K562 (cell line): ENCODE results near the gene ZBTB42. TPM values are rescaled to one million over a fixed set of nuclear protein-coding genes. Genes with fewer than 3 reads are reported as not detected.
"Not testable (repeated sequence)": the region's sequence is repeated elsewhere in the genome, so short reads cannot be mapped to it uniquely, and the experiment has no call there.

Experiments
- ATAC-seq: fragments of 200-7000 bp; cut with Tn5 transposase; 3 replicates; pipeline ENCODE4 v1.9.1; 2020; ENCODE audit warnings: moderate library complexity
- BruUV-seq: library from RNA; stranded (reverse); fragments of 400-500 nt; replicated peaks from 2 replicates; lab custom pipeline; 2021; lab: Mats Ljungman, UMichigan
- CTCF ChIA-PET: fragments of 300-600 bp; formaldehyde crosslinking; extraction: SDS; loops from one replicate; lab custom pipeline; 2021; ENCODE audit warnings: low intra/inter-chr PET ratio; lab: Yijun Ruan, JAX
- POLR2A ChIA-PET: fragments of 300-600, 350-650 bp; sonication (Branson Sonifier 250); formaldehyde crosslinking; extraction: SDS; loops from one replicate; lab custom pipeline; 2021; ENCODE audit warnings: antibody characterized with exemption, inconsistent platforms; lab: Yijun Ruan, JAX
- DNase-seq, 4 experiments: peaks; one replicate each; pipeline versions ENCODE4 v3.0.0 to v3.0.0-alpha.2; 2011 to 2018; ENCODE audit warnings: low spot score in 3 of 4, mixed read lengths in 3 of 4; ENCODE audit errors: extremely low read depth in 1 of 4
- FAIRE-seq: peaks from 2 replicates; lab custom pipeline; 2011; peaks lifted over from hg19 to GRCh38; lab: Jason Lieb, UNC
- H2AFZ ChIP-seq: 2 replicates; pipeline ENCODE4 v1.6.0; 2011; ENCODE audit warnings: low read depth, low read length, control low read depth, inconsistent platforms
- H3K27ac ChIP-seq: fragments of 200-600 bp; 3 replicates; pipeline ENCODE4 v1.8.0; 2011; ENCODE audit warnings: low read depth, mild to moderate bottlenecking, control low read depth, inconsistent platforms, low read length, moderate library complexity, mixed read lengths; ENCODE audit errors: extremely low read depth
- H3K27me3 ChIP-seq, 2 experiments: fragments of 300-600 bp in 1 of 2; 2 replicates in 1 of 2; 3 replicates in 1 of 2; pipeline versions ENCODE4 v1.6.0 to v1.8.0; 2011; ENCODE audit warnings: inconsistent platforms in 2 of 2, low read length in 2 of 2, mild to moderate bottlenecking in 1 of 2, mixed read lengths in 1 of 2, moderate library complexity in 1 of 2; ENCODE audit not compliant: control insufficient read depth in 2 of 2, insufficient read depth in 2 of 2
- H3K36me3 ChIP-seq: fragments of 300-600 bp; 3 replicates; pipeline ENCODE4 v1.8.0; 2011; ENCODE audit warnings: mild to moderate bottlenecking, low read length, inconsistent platforms; ENCODE audit not compliant: control insufficient read depth, insufficient read depth
- H3K4me1 ChIP-seq, 2 experiments: fragments of 200-600 bp in 1 of 2; replicated peaks in 1 of 2; 2 replicates in 1 of 2; 3 replicates in 1 of 2; pipeline versions ENCODE4 v1.5.1 to v1.8.0; 2011; ENCODE audit warnings: inconsistent platforms in 2 of 2, low read length in 2 of 2, mild to moderate bottlenecking in 1 of 2, mixed read lengths in 1 of 2, moderate library complexity in 1 of 2; ENCODE audit not compliant: control insufficient read depth in 2 of 2, insufficient read depth in 2 of 2
- H3K4me2 ChIP-seq: 2 replicates; pipeline ENCODE4 v1.6.1; 2011; ENCODE audit warnings: low read length, control low read depth, inconsistent platforms, mixed read lengths; ENCODE audit not compliant: insufficient read depth
- H3K4me3 ChIP-seq: fragments of 200-600 bp; sonication (generic), shearing (Covaris generic); 2 replicates; pipeline ENCODE4 v1.5.1; 2016; ENCODE audit warnings: control low read depth, inconsistent platforms
- H3K79me2 ChIP-seq: fragments of 200-600 bp; 3 replicates; pipeline ENCODE4 v1.8.0; 2011; ENCODE audit warnings: low read length, inconsistent platforms; ENCODE audit not compliant: control insufficient read depth, insufficient read depth
- H3K9ac ChIP-seq, 2 experiments: 2 replicates each; pipeline versions ENCODE4 v1.6.0 to v1.6.1; 2011; ENCODE audit warnings: low read depth in 2 of 2, low read length in 2 of 2, control low read depth in 1 of 2, inconsistent platforms in 1 of 2, mild to moderate bottlenecking in 1 of 2, mixed read lengths in 1 of 2; ENCODE audit not compliant: insufficient read depth in 1 of 2
- H3K9me1 ChIP-seq: one replicate; pipeline ENCODE4 v1.6.0; 2011; ENCODE audit warnings: inconsistent platforms, mild to moderate bottlenecking, low read length, moderate library complexity; ENCODE audit not compliant: control insufficient read depth, insufficient read depth
- H3K9me3 ChIP-seq: replicated peaks from 2 replicates; pipeline ENCODE4 v1.5.1; 2011; ENCODE audit warnings: low read depth, low read length, inconsistent platforms; ENCODE audit not compliant: control insufficient read depth, insufficient read depth
- H4K20me1 ChIP-seq: replicated peaks from 2 replicates; pipeline ENCODE4 v1.6.1; 2011; ENCODE audit warnings: low read length, inconsistent platforms, mixed read lengths; ENCODE audit not compliant: control insufficient read depth, insufficient read depth
- CC2D1A ChIP-seq: fragments of 450-650 bp; IDR thresholded peaks from 2 replicates; pipeline ENCODE4 v1.6.1; 2017; ENCODE audit warnings: mild to moderate bottlenecking
- CREB5 ChIP-seq: fragments of 250-450 bp; sonication (Bioruptor Pico); IDR thresholded peaks from 2 replicates; pipeline ENCODE4 v1.5.0; 2020; ENCODE audit warnings: mild to moderate bottlenecking
- HDAC6 ChIP-seq: IDR thresholded peaks from 2 replicates; pipeline ENCODE4 v1.6.1; 2012; ENCODE audit warnings: low read depth, mild to moderate bottlenecking, control low read depth, inconsistent platforms, low read length, moderate library complexity
- ILF3 ChIP-seq: fragments of 450-650 bp; IDR thresholded peaks from 2 replicates; pipeline ENCODE4 v1.6.1; 2018; ENCODE audit warnings: antibody characterized with exemption, mild to moderate bottlenecking, moderate library complexity, borderline replicate concordance
- MEIS2 ChIP-seq: fragments of 450-650 bp; IDR thresholded peaks from 2 replicates; pipeline ENCODE4 v1.6.1; 2014; ENCODE audit warnings: mild to moderate bottlenecking; ENCODE audit not compliant: partially characterized antibody
- OTX1 ChIP-seq: fragments of 450-650 bp; formaldehyde crosslinking; IDR thresholded peaks from 2 replicates; pipeline ENCODE4 v1.4.0; 2022; ENCODE audit warnings: mild to moderate bottlenecking
- SIRT6 ChIP-seq: IDR thresholded peaks from one replicate; pipeline ENCODE4 v1.6.1; 2012; ENCODE audit warnings: low read depth, mild to moderate bottlenecking, control low read depth, inconsistent platforms, low read length, moderate library complexity
- SMAD2 ChIP-seq: fragments of 150-350 bp; IDR thresholded peaks from 2 replicates; pipeline ENCODE4 v1.6.1; 2014; ENCODE audit warnings: low read depth, mild to moderate bottlenecking, low read length
- SREBF2 ChIP-seq: sonication (generic); formaldehyde crosslinking; IDR thresholded peaks from 2 replicates; pipeline ENCODE4 v1.4.0; 2020; ENCODE audit warnings: mild to moderate bottlenecking, missing genetic modification reagents
- THRA ChIP-seq: fragments of 450-650 bp; IDR thresholded peaks from 2 replicates; pipeline ENCODE4 v1.6.1; 2017; ENCODE audit warnings: mild to moderate bottlenecking, moderate library complexity
- ZBTB12 ChIP-seq: fragments of 250-450 bp; sonication (Bioruptor Pico); IDR thresholded peaks from 2 replicates; pipeline ENCODE4 v1.4.0; 2020
- ZNF717 ChIP-seq: fragments of 250-450 bp; sonication (Bioruptor Pico); IDR thresholded peaks from 2 replicates; pipeline ENCODE4 v1.5.0; 2021
- WGBS: fragments of 100-300 bp; shearing (Covaris generic); methylation state at CpG from one replicate; pipeline ENCODE4 v1.1.6; 2016; ENCODE audit warnings: low coverage, mixed read lengths; ENCODE audit not compliant: insufficient coverage; ENCODE audit errors: missing lambda C conversion rate; 5-methylcytosine and 5-hydroxymethylcytosine counted together
- in situ Hi-C: fragments of 300-500 bp; cut with MboI; formaldehyde crosslinking; loops from 4 replicates; pipeline ENCODE4 v1.15.0; 2018; ENCODE audit warnings: inconsistent platforms, mixed read lengths
- intact Hi-C: fragments of 100-400 bp; cut with micrococcal nuclease; formaldehyde crosslinking; loops from 2 replicates; pipeline ENCODE4 v1.14.2; 2022
- polyA plus RNA-seq, 8 experiments: library from polyadenylated mRNA; depleted of rRNA in 4 of 8; stranded (reverse) in 5 of 8; unstranded in 3 of 8; fragments of >200 nt; fragmentation: Nextera tagmentation in 2 of 8; fragmentation: Illumina TruSeq in 1 of 8; extraction: Ambion mirVana in 2 of 8; extraction: Trizol in 1 of 8; gene quantifications; 2 replicates each; pipeline versions ENCODE4 v1.2.1 to v1.2.3, GENCODE V29; 2011 to 2014; ENCODE audit warnings: inconsistent platforms in 1 of 8, missing spikeins in 1 of 8
- total RNA-seq, 7 experiments: library from RNA; depleted of rRNA in 6 of 7; stranded (reverse); fragments of >200 nt in 6 of 7; fragmentation: Illumina TruSeq in 2 of 7; extraction: Trizol in 2 of 7; gene quantifications; 2 replicates each; pipeline versions ENCODE4 v1.2.1 to v1.2.3, GENCODE V29; 2011 to 2021; ENCODE audit warnings: low replicate concordance in 1 of 7

ZBTB42 gene
- total and polyA plus RNA-seq, 9 of the 15 experiments (the other 6 are each of a cell fraction or from before 2014, with no cell fraction given): 0.03 to 8.5 (median 2.4) TPM

GRCh38 chr14:104836171-104836935 lies 35.5 kb downstream of the ZBTB42 start:
- ATAC-seq, H3K36me3 ChIP-seq, H2AFZ ChIP-seq, CTCF ChIA-PET, H4K20me1 ChIP-seq, in situ Hi-C loops, intact Hi-C loops, H3K4me2 ChIP-seq, H3K27me3 ChIP-seq, H3K79me2 ChIP-seq, POLR2A ChIA-PET, H3K9me1 ChIP-seq, H3K27ac ChIP-seq, H3K9me3 ChIP-seq, FAIRE-seq, DNase-seq, H3K4me3 ChIP-seq, BruUV-seq, H3K4me1 ChIP-seq, H3K9ac ChIP-seq: not testable (repeated sequence)
- WGBS: 69% methylated on average over 9 of the region's 41 CpGs

GRCh38 chr14:104841730-104842129 lies 40.8 kb downstream of the ZBTB42 start:
- ATAC-seq (no peak), DNase-seq (no peak), FAIRE-seq (no peak)
- WGBS: no CpG with 5 or more reads among the region's 1 CpG
- POLR2A ChIA-PET: no interaction called here
- no TSS peak for BruUV-seq
- Histone ChIP-seq H4K20me1 (no peaks in the 10 kb centered on the region), H3K9me1 (no peaks in the 10 kb centered on the region), H3K27ac (no peak overlapping the region), H3K4me1 (peaks cover 0 to 13% of the 10 kb centered on the region in 2 experiments; a peak in 2 of 5 replicates), H3K9me3 (no peaks in the 10 kb centered on the region), H3K79me2 (no peaks in the 10 kb centered on the region), H3K27me3 (peaks cover 15 to 43% of the 10 kb centered on the region in 2 experiments; a peak in 4 of 5 replicates), H3K36me3 (no peaks in the 10 kb centered on the region), H3K9ac (no peak overlapping the region), H3K4me2 (no peak overlapping the region), H3K4me3 (no peak overlapping the region), H2AFZ (no peak overlapping the region)
- CTCF ChIA-PET: no interaction called here
- in situ Hi-C loops (no loop called here), intact Hi-C loops (no loop called here)
- TF ChIP-seq ZNF717: no peak
- TF ChIP-seq OTX1 (CRISPR knock-in tag): no peak
- no peak for TF ChIP-seq CREB5 (CRISPR knock-in tag)
- no peak for TF ChIP-seq HDAC6
- no peak for TF ChIP-seq MEIS2
- no peak for TF ChIP-seq SMAD2
- no peak for TF ChIP-seq CC2D1A
- TF ChIP-seq SREBF2: no peak
- TF ChIP-seq ZBTB12: no peak
- TF ChIP-seq THRA: no peak
- no peak for TF ChIP-seq ILF3
- no peak for TF ChIP-seq SIRT6
